Measurements from ENCODE around the gene SDF2L1. TPM values are rescaled to one million over a fixed set of nuclear protein-coding genes. Genes with fewer than 3 reads are reported as not detected.

The SDF2L1 gene
- total and polyA plus RNA-seq, 2 of the 13 experiments (the other 11 are each of a cell fraction or from before 2014, with no cell fraction given), result 18.0 to 57.4 TPM

DNA sequence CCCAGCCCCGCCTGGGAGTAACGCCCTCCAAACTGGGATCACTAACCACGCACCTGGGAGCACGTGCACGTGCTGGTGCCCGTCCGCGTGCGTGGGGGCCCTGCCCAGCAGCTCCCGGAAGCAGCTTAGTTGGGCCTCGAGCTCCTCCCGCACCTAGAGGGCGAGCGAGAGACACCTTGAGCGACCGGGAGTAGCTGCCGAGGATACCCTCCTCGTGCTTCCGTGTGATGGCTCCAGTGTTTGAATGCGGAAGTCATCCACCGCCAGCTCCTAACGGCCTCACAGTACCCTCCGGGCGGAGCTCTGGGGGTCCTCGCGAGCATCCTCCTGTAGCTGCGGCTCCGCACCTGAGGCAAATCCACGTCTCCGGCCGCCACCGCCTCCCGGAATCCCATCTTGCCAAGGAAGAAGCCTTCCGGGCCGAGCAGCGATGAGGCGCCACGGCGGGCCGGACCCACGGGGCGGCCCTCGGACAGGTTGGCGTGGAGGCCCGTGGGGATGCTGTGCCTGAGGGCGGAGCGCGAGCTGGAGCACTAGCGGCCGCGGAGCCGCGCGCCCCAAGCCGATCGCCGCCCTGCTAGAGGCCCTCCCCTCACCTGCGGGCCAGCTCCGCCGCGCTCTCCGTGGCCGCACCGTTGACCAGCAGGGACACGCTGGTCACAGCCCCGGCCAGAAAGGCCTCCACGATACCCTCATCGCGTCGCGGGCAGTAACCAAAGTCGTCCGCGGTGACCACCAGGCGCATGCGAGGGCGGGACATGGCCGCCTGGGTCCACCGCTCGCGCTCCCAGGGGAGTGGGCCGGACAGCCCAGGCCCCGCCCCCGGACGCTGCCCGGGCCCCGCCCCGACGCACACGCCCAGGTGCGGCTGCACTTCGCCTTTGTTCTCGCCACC lies 12.6 kb upstream of the SDF2L1 start, which contains the start of gene YDJC (continued):
- TF ChIP-seq HNF1B (CRISPR knock-in tag; IDR thresholded peaks at IDR 0.05), result peak; percentile 67; the same call in 1 of the 2 replicates
- no peak for TF ChIP-seq HNRNPH1 (optimal IDR thresholded peaks at IDR 0.05; ENCODE audit: low read depth, low read length)
- no peak for TF ChIP-seq SRF (IDR thresholded peaks at IDR 0.05; ENCODE audit: low read depth, low read length)
- TF ChIP-seq ZMYM4 (CRISPR knock-in tag; IDR thresholded peaks at IDR 0.05), result peak; percentile 74
- no peak for TF ChIP-seq NFE2L2 (IDR thresholded peaks at IDR 0.05; ENCODE audit: low read length)
- peak; percentile 26; the same call in 1 of the 2 replicates for TF ChIP-seq IRX3 (CRISPR knock-in tag; IDR thresholded peaks at IDR 0.05; ENCODE audit: borderline replicate concordance, low read depth)
- no peak for TF ChIP-seq ZNF20 (CRISPR knock-in tag; IDR thresholded peaks at IDR 0.05)
- no peak for TF ChIP-seq DNMT1 (CRISPR knock-in tag; IDR thresholded peaks at IDR 0.05)
- TF ChIP-seq TBX3 (IDR thresholded peaks at IDR 0.05; ENCODE audit: borderline replicate concordance), result peak; percentile 32; the same call in 1 of the 2 replicates
- TF ChIP-seq, protein P1, sequence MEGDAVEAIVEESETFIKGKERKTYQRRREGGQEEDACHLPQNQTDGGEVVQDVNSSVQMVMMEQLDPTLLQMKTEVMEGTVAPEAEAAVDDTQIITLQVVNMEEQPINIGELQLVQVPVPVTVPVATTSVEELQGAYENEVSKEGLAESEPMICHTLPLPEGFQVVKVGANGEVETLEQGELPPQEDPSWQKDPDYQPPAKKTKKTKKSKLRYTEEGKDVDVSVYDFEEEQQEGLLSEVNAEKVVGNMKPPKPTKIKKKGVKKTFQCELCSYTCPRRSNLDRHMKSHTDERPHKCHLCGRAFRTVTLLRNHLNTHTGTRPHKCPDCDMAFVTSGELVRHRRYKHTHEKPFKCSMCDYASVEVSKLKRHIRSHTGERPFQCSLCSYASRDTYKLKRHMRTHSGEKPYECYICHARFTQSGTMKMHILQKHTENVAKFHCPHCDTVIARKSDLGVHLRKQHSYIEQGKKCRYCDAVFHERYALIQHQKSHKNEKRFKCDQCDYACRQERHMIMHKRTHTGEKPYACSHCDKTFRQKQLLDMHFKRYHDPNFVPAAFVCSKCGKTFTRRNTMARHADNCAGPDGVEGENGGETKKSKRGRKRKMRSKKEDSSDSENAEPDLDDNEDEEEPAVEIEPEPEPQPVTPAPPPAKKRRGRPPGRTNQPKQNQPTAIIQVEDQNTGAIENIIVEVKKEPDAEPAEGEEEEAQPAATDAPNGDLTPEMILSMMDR (CRISPR knock-in tag; IDR thresholded peaks at IDR 0.05), result peak; percentile 93
- TF ChIP-seq YEATS2 (CRISPR knock-in tag; IDR thresholded peaks at IDR 0.05; ENCODE audit: borderline replicate concordance), result peak; percentile 62; the same call in 1 of the 2 replicates
- peak; percentile 34 for TF ChIP-seq SKI (IDR thresholded peaks at IDR 0.05; ENCODE audit: partially characterized antibody)
- peak; percentile 86; the same call in 1 of the 2 replicates for TF ChIP-seq ZNF570 (CRISPR knock-in tag; IDR thresholded peaks at IDR 0.05; ENCODE audit: borderline replicate concordance)
- 0 out of 2 replicates have a peak, but pooled peaks have one; percentile 62 for TF ChIP-seq ZNF546 (CRISPR knock-in tag; conservative IDR thresholded peaks at IDR 0.05)
- TF ChIP-seq, protein P2, sequence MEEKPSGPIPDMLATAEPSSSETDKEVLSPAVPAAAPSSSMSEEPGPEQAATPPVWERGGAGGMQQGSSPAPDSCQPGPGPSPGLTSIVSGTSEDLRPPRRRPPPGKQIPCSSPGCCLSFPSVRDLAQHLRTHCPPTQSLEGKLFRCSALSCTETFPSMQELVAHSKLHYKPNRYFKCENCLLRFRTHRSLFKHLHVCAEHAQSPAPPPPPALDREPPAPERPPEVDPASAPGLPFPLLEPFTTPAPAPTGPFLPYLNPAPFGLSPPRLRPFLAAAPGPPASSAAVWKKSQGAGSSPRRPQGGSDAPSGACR (CRISPR knock-in tag; IDR thresholded peaks at IDR 0.05), result peak; percentile 88
- peak; percentile 38; the same call in 1 of the 2 replicates for TF ChIP-seq ZNF446 (CRISPR knock-in tag; IDR thresholded peaks at IDR 0.05)
- peak; percentile 85; the same call in 1 of the 2 replicates for TF ChIP-seq ZNF615 (CRISPR knock-in tag; IDR thresholded peaks at IDR 0.05; ENCODE audit: borderline replicate concordance)
- no peak for TF ChIP-seq KDM1A (CRISPR knock-in tag; IDR thresholded peaks at IDR 0.05)
- TF ChIP-seq ZNF354B (CRISPR knock-in tag; IDR thresholded peaks at IDR 0.05), result 0 out of 2 replicates have a peak, but pooled peaks have one; percentile 10
- TF ChIP-seq MAFG (CRISPR knock-in tag; IDR thresholded peaks at IDR 0.05), result no peak
- TF ChIP-seq MTF1 (CRISPR knock-in tag; IDR thresholded peaks at IDR 0.05), result peak; percentile 74; the same call in 1 of the 2 replicates
- TF ChIP-seq ZGPAT (CRISPR knock-in tag; IDR thresholded peaks at IDR 0.05), result peak; percentile 90
- TF ChIP-seq ZNF256 (CRISPR knock-in tag; conservative IDR thresholded peaks at IDR 0.05), result peak; percentile 97
- TF ChIP-seq SOX5 (CRISPR knock-in tag; IDR thresholded peaks at IDR 0.05; ENCODE audit: borderline replicate concordance), result peak; percentile 67
- TF ChIP-seq ZEB1 (IDR thresholded peaks at IDR 0.05; ENCODE audit: insufficient replicate concordance, low read depth), result peak; percentile 59
